Measurements from ENCODE around the gene TUBB3. TPM values are rescaled to one million over a fixed set of nuclear protein-coding genes. Genes with fewer than 3 reads are reported as not detected.

The TUBB3 gene
- total RNA-seq, 6 experiments from 2014 or later, result 0.13 to 0.86 (median 0.36) TPM; not detected in 2

- intact Hi-C loops (cut with DNase I), result no loop called here
- no peaks in the 10 kb centered on the region for H3K27me3 ChIP-seq
- no peaks in the 10 kb centered on the region for H3K9me3 ChIP-seq
- 23% methylated on average over 8 of the region's 13 CpGs for WGBS (ENCODE audit: insufficient coverage, low coverage, low lambda C conversion rate, missing lambda C conversion rate)
- peak overlapping the region; percentile 100 for H3K4me3 ChIP-seq
- H3K27ac ChIP-seq, result no peak overlapping the region
- peaks cover 0 to 27% (median 6%) of the 10 kb centered on the region in 4 donors for H3K4me1 ChIP-seq
- no peak for TF ChIP-seq POLR2A (IDR thresholded peaks at IDR 0.05)
- no peak for TF ChIP-seq CTCF (IDR thresholded peaks at IDR 0.05)
- no peak for DNase-seq
- peaks cover 0 to 9% (median 0%) of the 10 kb centered on the region in 4 donors for H3K36me3 ChIP-seq
- peak; percentile 52 to 67 (median 58) for ATAC-seq
Observed at GRCh38 chr16:89973654-89974335, 50.7 kb downstream of the TUBB3 start.

GRCh38 chr16:89974870-89975269, 51.7 kb downstream of the TUBB3 start:
- intact Hi-C loops (cut with DNase I), result no loop called here
- DNase-seq (no peak), ATAC-seq (no peak)
- H3K4me1 ChIP-seq, result peaks cover 0 to 27% (median 6%) of the 10 kb centered on the region in 4 donors
- TF ChIP-seq CTCF (IDR thresholded peaks at IDR 0.05) (no peak), POLR2A (IDR thresholded peaks at IDR 0.05) (no peak)
- no peaks in the 10 kb centered on the region for H3K27me3 ChIP-seq
- H3K27ac ChIP-seq, result no peak overlapping the region
- H3K36me3 ChIP-seq, result peaks cover 0 to 14% (median 0%) of the 10 kb centered on the region in 4 donors
- 100% methylated on average over 1 of the region's 2 CpGs for WGBS (ENCODE audit: insufficient coverage, low coverage, low lambda C conversion rate, missing lambda C conversion rate)
- no peak overlapping the region for H3K4me3 ChIP-seq
- H3K9me3 ChIP-seq, result no peaks in the 10 kb centered on the region

GRCh38 chr16:89981414-89981813, 58.3 kb downstream of the TUBB3 start:
- Histone ChIP-seq H3K27ac (no peak overlapping the region), H3K27me3 (no peaks in the 10 kb centered on the region), H3K9me3 (no peaks in the 10 kb centered on the region), H3K4me3 (no peak overlapping the region), H3K4me1 (no peaks in the 10 kb centered on the region), H3K36me3 (peaks cover 0 to 71% (median 33%) of the 10 kb centered on the region in 4 donors)
- WGBS (ENCODE audit: insufficient coverage, low coverage, low lambda C conversion rate, missing lambda C conversion rate), result 86% methylated on average over 7 of the region's 8 CpGs
- intact Hi-C loops (cut with DNase I), result no loop called here
- ATAC-seq (no peak), DNase-seq (no peak)
- TF ChIP-seq CTCF (IDR thresholded peaks at IDR 0.05) (no peak), POLR2A (IDR thresholded peaks at IDR 0.05) (no peak)

GRCh38 chr16:89982318-89982717, 59.2 kb downstream of the TUBB3 start:
- no peaks in the 10 kb centered on the region for H3K9me3 ChIP-seq
- no peaks in the 10 kb centered on the region for H3K27me3 ChIP-seq
- no peak for TF ChIP-seq CTCF (IDR thresholded peaks at IDR 0.05)
- no peaks in the 10 kb centered on the region for H3K4me1 ChIP-seq
- DNase-seq, result no peak
- 89% methylated on average over 8 of the region's 9 CpGs for WGBS (ENCODE audit: insufficient coverage, low coverage, low lambda C conversion rate, missing lambda C conversion rate)
- no peak overlapping the region for H3K4me3 ChIP-seq
- H3K27ac ChIP-seq, result no peak overlapping the region
- ATAC-seq, result no peak
- intact Hi-C loops (cut with DNase I), result no loop called here
- peaks cover 0 to 71% (median 33%) of the 10 kb centered on the region in 4 donors for H3K36me3 ChIP-seq

Data from right lobe of liver (tissue), 6 donors.